ENCODE measurements around the gene RNF225. TPM values are rescaled to one million over a fixed set of nuclear protein-coding genes. Genes with fewer than 3 reads are reported as not detected.

RNF225 gene
- total and polyA plus RNA-seq, 2 of the 13 experiments (the other 11 are each of a cell fraction or from before 2014, with no cell fraction given) = not detected

DNA sequence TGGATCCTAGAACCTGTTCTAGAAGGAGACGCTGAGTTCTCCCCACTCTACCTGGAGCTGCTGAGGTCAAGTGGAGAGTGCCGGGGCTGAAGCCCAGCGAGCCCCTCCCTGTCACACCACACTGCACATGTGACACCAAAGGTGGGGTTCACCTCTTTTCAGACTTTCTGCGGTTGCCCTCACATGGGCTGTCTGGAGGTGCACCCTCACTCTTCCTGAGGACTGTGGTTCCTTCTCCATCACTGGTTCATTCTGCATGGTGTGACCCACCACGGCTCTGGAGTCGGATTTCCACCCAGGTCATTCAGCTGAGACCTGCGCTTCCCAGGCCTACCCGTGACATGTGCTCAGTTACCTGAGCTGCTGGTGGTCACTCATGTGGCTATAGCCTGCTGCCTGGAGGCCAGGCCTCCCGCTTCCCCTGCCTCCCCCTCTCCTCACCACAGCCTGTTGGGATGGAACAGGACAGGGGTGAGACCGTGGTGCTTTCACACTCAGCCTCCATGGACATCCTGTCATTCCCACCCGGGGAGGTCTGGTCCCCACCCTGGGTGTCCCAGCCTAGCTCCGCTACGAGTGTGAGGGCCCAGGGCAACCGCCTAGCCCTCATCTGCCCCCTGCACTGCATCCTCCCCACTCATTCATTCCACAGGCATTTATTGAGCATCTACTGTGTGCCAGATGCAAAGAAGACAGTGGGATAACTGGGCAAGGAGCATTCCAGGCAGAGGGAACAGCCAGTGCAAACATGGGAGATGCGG lies 41.6 kb upstream of the RNF225 start (continued):
- TF ChIP-seq GLMP (CRISPR knock-in tag; IDR thresholded peaks at IDR 0.05; ENCODE audit: borderline replicate concordance) (no peak), TBX3 (IDR thresholded peaks at IDR 0.05; ENCODE audit: borderline replicate concordance) (no peak), BORCS8-MEF2B (CRISPR knock-in tag; IDR thresholded peaks at IDR 0.05) (peak; percentile 47), AGO2 (optimal IDR thresholded peaks at IDR 0.05; ENCODE audit: low read depth, low read length) (peak; percentile 22), ZNF563 (CRISPR knock-in tag; IDR thresholded peaks at IDR 0.05) (0 out of 2 replicates have a peak, but pooled peaks have one; percentile 5), SP5 (CRISPR knock-in tag; IDR thresholded peaks at IDR 0.05; ENCODE audit: borderline replicate concordance, low read depth) (no peak), ZNF737 (CRISPR knock-in tag; IDR thresholded peaks at IDR 0.05; ENCODE audit: borderline replicate concordance) (peak; percentile 48; the same call in 1 of the 2 replicates), SNAI1 (CRISPR knock-in tag; IDR thresholded peaks at IDR 0.05; ENCODE audit: borderline replicate concordance) (0 out of 2 replicates have a peak, but pooled peaks have one; percentile 50)
- TF ChIP-seq, protein P1, sequence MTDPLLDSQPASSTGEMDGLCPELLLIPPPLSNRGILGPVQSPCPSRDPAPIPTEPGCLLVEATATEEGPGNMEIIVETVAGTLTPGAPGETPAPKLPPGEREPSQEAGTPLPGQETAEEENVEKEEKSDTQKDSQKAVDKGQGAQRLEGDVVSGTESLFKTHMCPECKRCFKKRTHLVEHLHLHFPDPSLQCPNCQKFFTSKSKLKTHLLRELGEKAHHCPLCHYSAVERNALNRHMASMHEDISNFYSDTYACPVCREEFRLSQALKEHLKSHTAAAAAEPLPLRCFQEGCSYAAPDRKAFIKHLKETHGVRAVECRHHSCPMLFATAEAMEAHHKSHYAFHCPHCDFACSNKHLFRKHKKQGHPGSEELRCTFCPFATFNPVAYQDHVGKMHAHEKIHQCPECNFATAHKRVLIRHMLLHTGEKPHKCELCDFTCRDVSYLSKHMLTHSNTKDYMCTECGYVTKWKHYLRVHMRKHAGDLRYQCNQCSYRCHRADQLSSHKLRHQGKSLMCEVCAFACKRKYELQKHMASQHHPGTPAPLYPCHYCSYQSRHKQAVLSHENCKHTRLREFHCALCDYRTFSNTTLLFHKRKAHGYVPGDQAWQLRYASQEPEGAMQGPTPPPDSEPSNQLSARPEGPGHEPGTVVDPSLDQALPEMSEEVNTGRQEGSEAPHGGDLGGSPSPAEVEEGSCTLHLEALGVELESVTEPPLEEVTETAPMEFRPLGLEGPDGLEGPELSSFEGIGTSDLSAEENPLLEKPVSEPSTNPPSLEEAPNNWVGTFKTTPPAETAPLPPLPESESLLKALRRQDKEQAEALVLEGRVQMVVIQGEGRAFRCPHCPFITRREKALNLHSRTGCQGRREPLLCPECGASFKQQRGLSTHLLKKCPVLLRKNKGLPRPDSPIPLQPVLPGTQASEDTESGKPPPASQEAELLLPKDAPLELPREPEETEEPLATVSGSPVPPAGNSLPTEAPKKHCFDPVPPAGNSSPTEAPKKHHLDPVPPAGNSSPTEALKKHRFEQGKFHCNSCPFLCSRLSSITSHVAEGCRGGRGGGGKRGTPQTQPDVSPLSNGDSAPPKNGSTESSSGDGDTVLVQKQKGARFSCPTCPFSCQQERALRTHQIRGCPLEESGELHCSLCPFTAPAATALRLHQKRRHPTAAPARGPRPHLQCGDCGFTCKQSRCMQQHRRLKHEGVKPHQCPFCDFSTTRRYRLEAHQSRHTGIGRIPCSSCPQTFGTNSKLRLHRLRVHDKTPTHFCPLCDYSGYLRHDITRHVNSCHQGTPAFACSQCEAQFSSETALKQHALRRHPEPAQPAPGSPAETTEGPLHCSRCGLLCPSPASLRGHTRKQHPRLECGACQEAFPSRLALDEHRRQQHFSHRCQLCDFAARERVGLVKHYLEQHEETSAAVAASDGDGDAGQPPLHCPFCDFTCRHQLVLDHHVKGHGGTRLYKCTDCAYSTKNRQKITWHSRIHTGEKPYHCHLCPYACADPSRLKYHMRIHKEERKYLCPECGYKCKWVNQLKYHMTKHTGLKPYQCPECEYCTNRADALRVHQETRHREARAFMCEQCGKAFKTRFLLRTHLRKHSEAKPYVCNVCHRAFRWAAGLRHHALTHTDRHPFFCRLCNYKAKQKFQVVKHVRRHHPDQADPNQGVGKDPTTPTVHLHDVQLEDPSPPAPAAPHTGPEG (CRISPR knock-in tag; IDR thresholded peaks at IDR 0.05) = no peak
